Pancreas (tissue), 10 donors: ENCODE results near the gene TAAR5. TPM values are rescaled to one million over a fixed set of nuclear protein-coding genes. Genes with fewer than 3 reads are reported as not detected.
"Not testable (repeated sequence)": the region's sequence is repeated elsewhere in the genome, so short reads cannot be mapped to it uniquely, and the experiment has no call there.

ENCODE experiments used
- ATAC-seq, 4 donors: fragments of 200-7000 bp; cut with Tn5 transposase; one replicate each; pipeline versions ENCODE4 v1.8.0 to v1.9.1; 2020; ENCODE audit warnings: mild to moderate bottlenecking in 4 of 4, moderate library complexity in 4 of 4
- DNase-seq, 6 donors: peaks; one replicate each; pipeline ENCODE4 v3.0.0-alpha.2; 2020
- FAIRE-seq: peaks from 2 replicates; lab custom pipeline; 2012; peaks lifted over from hg19 to GRCh38; lab: Jason Lieb, UNC
- H3K27ac ChIP-seq, 4 donors: fragments of 200-600 bp; sonication (generic); 1 replicate in 3 of 4; 2 replicates in 1 of 4; pipeline versions ENCODE4 v1.5.0 to v1.8.0; 2020
- H3K27me3 ChIP-seq, 4 donors: fragments of 200-600 bp; one replicate each; pipeline ENCODE4 v1.8.0; 2021
- H3K36me3 ChIP-seq, 3 donors: fragments of 200-600 bp; sonication (generic) in 1 of 3; one replicate each; pipeline versions ENCODE4 v1.5.0 to v1.8.0; 2020 to 2021
- H3K4me1 ChIP-seq, 3 donors: fragments of 200-600 bp; one replicate each; pipeline ENCODE4 v1.8.0; 2021
- H3K4me3 ChIP-seq, 4 donors: fragments of 200-600 bp; sonication (generic) in 2 of 4; one replicate each; pipeline versions ENCODE4 v1.5.0 to v1.8.0; 2020 to 2021
- H3K9me3 ChIP-seq, 4 donors: fragments of 200-600 bp; one replicate each; pipeline ENCODE4 v1.8.0; 2021
- CTCF ChIP-seq, 4 donors: fragments of 200-600 bp; sonication (generic) in 3 of 4; IDR thresholded peaks; one replicate each; pipeline versions ENCODE4 v1.5.0 to v1.8.0; 2021; ENCODE audit warnings: antibody characterized with exemption in 4 of 4
- WGBS, 2 donors: extraction: QIAGEN DNeasy Blood & Tissue Kit; methylation state at CpG; one replicate each; pipeline ENCODE4 v1.1.7; 2013; 5-methylcytosine and 5-hydroxymethylcytosine counted together
- intact Hi-C, 3 donors: fragments of 100-400 bp; cut with DNase I; formaldehyde crosslinking; loops; one replicate each; pipeline versions ENCODE4 v1.11.1 to v1.14.2; 2022
- polyA plus RNA-seq, 2 donors: library from polyadenylated mRNA; stranded (reverse); fragments of 200-250 nt; gene quantifications; one replicate each; pipeline ENCODE4 v1.2.3, GENCODE V29; 2013
- total RNA-seq, 6 donors: library from RNA; stranded (reverse); fragmentation: NEBNext Ultra II Directional in 4 of 6; extraction: Animal tissue kit (Norgen Biotek cat#: 25700) in 4 of 6; gene quantifications; one replicate each; pipeline versions ENCODE4 v1.2.1 to v1.2.4, GENCODE V29; 2021 to 2023
- donor health status: healthy with polysubstance abuse.
- donor health status: DM: no; HTN: no; CAD: no; lungs with moderate emphysema.
- donor health status: DM: no; HTN: no; CAD: no.
- donor health status: control.
- donor health status: control.
- donor health status: Bipolar disorder and iron deficiency.
- donor health status: DM: yes; HTN: yes; CAD: no.
- donor health status: DM: no; HTN: no; CAD: no.
- donor health status: DM: no; HTN: no; CAD: no.
- donor health status: DM: yes; HTN: yes; CAD: no.

Gene TAAR5
- total and polyA plus RNA-seq, 8 donors, result not detected

DNA sequence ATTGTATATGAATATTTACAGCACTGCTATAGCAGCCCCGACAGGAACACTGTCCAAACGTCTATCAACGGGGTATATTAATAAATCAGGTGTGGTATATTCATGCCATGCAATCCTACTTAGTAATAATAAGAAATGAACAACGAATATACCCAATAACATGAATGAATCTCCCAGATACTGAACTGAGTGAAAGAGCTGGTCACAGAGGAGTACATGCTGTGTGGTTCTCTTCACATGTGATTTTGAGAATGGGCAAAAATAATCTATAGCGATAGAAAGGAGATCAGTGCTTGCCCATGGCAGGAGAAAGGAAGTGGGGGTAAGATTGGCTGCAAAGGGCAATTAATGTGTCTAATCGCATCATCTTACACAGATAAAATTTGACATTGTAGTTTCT lies 23.1 kb downstream of the TAAR5 start:
- FAIRE-seq (no peak), ATAC-seq (no peak), DNase-seq (no peak)
- intact Hi-C loops, result no loop called here
- Histone ChIP-seq H3K9me3 (no peaks in the 10 kb centered on the region), H3K27ac (no peak overlapping the region), H3K4me3 (no peak overlapping the region), H3K36me3 (no peaks in the 10 kb centered on the region), H3K4me1 (no peaks in the 10 kb centered on the region), H3K27me3 (no peaks in the 10 kb centered on the region)
- no peak for TF ChIP-seq CTCF (IDR thresholded peaks at IDR 0.05)
- WGBS, 2 donors, result 77 to 85% methylated on average over 6 of the region's 6 CpGs

DNA sequence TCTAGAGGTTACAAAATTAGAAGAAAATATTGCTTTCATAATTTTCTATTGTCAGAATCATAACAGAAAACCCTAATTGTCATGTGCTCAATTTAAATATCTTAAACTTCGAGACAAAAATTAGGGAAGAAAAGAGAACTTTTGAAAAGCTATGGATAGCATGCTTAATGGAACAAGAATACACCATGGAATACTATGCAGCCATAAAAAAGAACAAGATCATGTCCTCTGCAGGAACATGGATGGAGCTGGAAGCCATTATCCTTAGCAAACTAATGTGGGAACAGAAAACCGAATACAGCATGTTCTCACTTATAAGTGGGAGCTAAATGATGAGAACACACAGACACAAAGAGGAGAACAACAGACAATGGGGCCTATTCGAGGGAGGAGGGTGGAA lies 29.5 kb downstream of the TAAR5 start:
- DNase-seq, H3K9me3 ChIP-seq, H3K27ac ChIP-seq, H3K36me3 ChIP-seq, intact Hi-C loops, H3K4me3 ChIP-seq, H3K27me3 ChIP-seq, ATAC-seq, FAIRE-seq, H3K4me1 ChIP-seq: not testable (repeated sequence)
- WGBS, 2 donors, result 62 to 80% methylated on average over 3 of the region's 3 CpGs

DNA sequence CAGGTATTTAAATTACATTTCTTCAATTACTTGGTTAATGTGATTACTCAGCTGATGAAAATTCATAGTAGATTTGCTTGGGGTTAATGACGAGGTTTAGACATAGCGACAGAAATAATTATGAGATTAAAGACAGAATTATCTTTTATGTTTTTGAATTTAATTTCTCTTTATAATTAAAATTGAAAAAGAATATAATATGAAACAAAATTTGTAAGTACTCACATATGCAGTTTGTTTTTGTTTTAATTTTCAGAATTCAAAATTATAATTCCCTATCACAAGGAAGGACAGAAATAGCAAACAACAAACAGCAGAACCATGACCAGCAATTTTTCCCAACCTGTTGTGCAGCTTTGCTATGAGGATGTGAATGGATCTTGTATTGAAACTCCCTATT lies 37.2 kb downstream of the TAAR5 start, which contains the start of gene TAAR8:
TSS of gene TAAR8 (plus strand) at position 301 of the 400 bp plus-strand sequence. CDS start at position 322, 21 bp downstream.
- DNase-seq (no peak), ATAC-seq (no peak), FAIRE-seq (no peak)
- Histone ChIP-seq H3K27me3 (no peaks in the 10 kb centered on the region), H3K4me1 (no peaks in the 10 kb centered on the region), H3K27ac (no peak within 1 kb of the TSS), H3K36me3 (no peaks in the 10 kb centered on the region), H3K9me3 (no peaks in the 10 kb centered on the region), H3K4me3 (no peak within 1 kb of the TSS)
- intact Hi-C loops, result no loop called here
- 89 to 98% methylated on average over 2 of the region's 2 CpGs for WGBS, 2 donors
- TF ChIP-seq CTCF (IDR thresholded peaks at IDR 0.05), result no peak

DNA sequence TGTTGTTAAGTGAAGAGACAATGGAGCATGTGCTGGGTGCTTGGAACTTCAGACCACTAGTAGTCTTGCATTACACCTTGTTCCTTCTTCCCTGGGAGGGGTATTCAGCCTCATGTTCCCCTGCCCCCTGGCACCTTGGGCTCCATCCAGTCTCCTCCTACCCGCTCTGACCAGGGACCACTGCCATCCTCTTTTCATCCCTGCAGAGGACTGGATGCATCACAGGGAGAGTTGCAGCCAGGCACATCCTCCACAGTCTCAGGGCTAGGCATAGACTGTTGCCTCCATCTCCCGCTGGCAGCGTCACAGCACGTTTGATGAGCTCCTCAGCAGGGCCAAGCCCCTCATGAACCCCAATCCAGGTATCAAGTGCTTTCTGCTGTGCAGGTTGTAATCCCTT lies 38.3 kb downstream of the TAAR5 start:
- FAIRE-seq, result no peak
- 85 to 89% methylated on average over 4 of the region's 4 CpGs for WGBS, 2 donors

DNA sequence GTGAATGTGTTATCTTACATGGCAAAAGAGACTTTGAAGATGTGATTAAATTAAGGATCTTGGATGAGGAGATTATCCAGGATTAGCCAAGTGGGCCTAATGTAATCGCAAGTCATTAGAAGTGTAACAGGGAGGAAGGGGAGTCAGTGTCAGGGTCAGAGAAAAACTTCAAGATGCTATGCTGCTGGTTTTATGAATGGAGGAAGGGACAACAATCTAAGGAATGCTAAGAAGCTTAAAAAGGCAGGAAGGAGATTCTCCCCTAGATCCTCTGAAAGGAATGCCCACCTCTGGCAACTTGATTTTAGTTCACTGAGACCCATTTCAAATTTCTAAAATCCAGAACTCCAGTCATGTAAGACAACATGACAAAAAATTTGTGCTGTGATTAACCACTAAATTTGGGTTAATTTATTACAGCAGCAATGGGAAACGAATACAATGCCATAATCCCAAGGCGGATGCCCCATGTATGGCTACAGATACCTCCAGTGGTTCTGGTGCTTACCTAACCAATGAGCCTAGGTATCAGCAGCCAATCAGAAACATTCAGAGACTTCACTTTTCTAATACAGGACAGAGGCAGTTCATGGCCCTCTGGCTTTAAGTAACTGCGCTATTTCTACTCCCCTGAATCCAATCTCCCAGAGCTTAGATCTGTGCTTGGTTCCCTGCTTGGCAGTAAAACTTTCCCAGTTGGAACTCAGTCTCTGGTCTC lies 40.6 kb downstream of the TAAR5 start:
- no peak overlapping the region for H3K4me3 ChIP-seq
- H3K9me3 ChIP-seq, result no peaks in the 10 kb centered on the region
- no peak for ATAC-seq
- no peak for FAIRE-seq
- 84 to 90% methylated on average over 4 of the region's 4 CpGs for WGBS, 2 donors
- intact Hi-C loops, result no loop called here
- DNase-seq, result no peak
- no peak overlapping the region for H3K27ac ChIP-seq
- no peaks in the 10 kb centered on the region for H3K36me3 ChIP-seq
- H3K27me3 ChIP-seq, result no peaks in the 10 kb centered on the region
- no peaks in the 10 kb centered on the region for H3K4me1 ChIP-seq
- no peak for TF ChIP-seq CTCF (IDR thresholded peaks at IDR 0.05)

More for the DNA sequence above, 38.3 kb downstream of the TAAR5 start:
- no peaks in the 10 kb centered on the region for H3K9me3 ChIP-seq
- no peaks in the 10 kb centered on the region for H3K36me3 ChIP-seq
- H3K27ac ChIP-seq, result no peak overlapping the region
- no peaks in the 10 kb centered on the region for H3K27me3 ChIP-seq
- no peaks in the 10 kb centered on the region for H3K4me1 ChIP-seq
- TF ChIP-seq CTCF (IDR thresholded peaks at IDR 0.05), result no peak
- no peak for ATAC-seq
- no peak overlapping the region for H3K4me3 ChIP-seq
- intact Hi-C loops, result no loop called here
- no peak for DNase-seq
